DMS 273 (cell line): ENCODE measurements around the gene AURKAIP1.
"Not testable (repeated sequence)": the region's sequence is repeated elsewhere in the genome, so short reads cannot be mapped to it uniquely, and the experiment has no call there.

Experiments used
- DNase-seq: peaks from one replicate; lab custom pipeline; 2025; ENCODE audit not compliant: unreplicated experiment; lab: John Stamatoyannopoulos, UW

AURKAIP1 gene

DNA sequence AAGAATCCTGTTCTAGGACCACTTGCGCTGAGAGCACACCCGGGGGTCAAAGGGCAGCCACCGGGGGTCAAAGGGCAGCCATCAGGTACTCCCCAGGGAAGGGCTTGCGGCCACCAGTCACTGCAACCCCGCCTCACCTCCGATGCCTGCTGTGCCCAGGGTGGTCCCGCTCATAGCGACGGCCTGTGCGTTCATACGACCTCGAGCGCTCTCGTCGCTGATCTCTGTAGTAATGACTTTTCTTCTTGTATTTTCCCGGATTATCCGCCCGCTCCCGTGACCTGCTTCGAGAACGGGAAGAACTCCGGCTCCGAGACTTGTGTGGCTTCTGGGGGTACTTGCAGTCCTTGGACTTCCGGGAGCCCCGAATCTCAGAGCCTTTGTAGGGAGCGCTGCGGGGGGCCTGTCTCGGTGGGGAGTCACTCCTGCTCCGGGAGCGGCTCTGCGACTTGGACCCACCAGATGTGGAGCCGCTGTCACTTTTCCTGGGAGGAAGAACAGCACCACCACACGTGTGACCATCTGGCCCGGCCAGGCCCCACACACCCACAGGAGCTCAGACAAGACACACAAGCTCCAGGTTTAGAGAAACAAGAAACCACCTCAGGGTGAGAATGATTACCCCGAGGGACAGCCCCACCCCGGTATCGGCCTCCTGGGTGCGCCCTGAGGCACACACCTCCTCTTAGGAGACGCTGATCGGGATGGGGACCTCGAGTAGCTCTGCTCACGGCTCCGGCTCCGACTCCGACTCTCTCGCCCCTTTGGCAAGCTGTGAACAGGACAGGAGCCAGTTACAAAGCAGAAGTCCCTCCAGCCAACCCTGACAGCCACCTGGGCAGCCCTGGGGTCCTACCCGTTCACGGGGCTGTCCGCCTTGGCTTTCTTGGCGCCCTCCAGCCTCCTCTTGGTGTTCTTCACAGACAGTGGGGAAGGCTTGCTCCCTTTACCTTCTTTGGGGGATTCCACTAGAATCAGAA, 12.4 kb upstream of the AURKAIP1 start:
- DNase-seq, result no peak

DNA sequence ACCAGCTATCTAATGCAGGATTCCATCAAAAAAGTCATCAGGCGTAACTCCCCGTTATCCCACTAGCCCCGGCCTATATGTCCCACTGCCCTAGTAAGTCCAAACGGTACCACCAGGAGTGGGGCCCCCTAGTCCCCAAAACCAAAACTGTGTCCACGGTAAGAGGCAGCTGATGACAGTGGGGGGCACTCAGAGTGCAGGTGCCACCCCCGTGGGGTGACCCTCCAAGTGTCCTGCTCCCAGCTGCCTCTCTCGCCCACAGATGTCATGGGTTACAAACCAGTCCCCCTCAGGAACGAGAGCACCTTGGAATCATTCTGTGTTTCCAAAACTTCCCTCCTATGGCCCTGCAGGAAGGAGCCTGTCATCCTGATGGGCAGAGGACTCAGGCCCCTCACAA, 10.9 kb upstream of the AURKAIP1 start:
- no peak for DNase-seq

DNA sequence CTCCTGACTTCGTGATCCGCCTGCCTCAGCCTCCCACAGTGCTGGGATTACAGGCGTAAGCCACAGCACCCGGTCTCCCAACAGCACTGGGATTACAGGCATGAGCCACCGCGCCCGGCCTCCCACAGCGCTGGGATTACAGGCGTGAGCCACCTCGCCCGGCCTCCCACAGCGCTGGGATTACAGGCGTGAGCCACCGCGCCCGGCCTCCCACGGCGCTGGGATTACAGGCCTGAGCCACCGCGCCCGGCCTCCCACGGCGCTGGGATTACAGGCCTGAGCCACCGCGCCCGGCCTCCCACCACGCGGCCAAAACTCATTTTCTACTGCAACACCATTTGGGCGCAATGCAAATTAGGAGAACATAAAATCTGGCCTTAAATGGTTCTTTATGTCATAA, 10.3 kb upstream of the AURKAIP1 start:
- not testable (repeated sequence) for DNase-seq

DNA sequence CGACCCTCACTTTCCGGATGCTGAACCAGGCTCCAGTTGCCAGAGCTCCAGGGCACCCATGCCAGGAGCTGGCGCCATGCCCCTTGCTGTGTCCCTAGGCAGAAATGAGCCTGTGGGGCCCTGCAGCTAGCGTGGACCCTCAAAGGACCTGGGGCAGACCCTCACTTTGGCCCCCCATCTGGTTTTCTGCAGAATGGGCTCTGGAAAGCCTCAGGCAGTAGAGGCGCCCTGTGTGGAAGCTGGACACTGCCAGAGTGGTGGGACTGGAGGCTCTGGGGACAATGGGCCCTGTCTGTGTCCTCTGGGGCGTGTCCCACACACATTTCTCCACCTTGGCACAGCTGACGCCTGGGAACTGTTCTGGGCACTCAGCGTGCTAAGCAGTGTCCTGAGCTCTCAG, 6.3 kb upstream of the AURKAIP1 start:
- no peak for DNase-seq

DNA sequence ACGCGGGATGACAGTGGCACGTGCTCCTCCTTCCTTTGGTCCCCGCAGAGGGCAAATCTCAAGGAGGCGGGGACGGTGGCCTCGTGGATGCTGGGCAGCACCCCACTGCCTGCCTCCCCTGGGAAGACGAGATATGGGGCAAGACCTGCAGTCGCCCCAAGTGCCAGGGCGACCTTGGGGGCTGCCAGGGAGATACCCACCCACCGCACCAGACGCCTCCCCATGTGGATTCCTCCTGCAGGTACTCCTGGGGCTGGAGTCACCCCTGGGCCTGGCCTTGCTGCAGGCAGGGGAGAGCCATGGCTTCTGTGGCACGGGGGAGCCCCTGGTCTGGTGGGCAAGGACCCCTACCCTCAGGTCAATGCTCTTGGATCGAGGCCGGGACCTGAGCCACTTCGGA, 5.9 kb upstream of the AURKAIP1 start:
- DNase-seq, result no peak

DNA sequence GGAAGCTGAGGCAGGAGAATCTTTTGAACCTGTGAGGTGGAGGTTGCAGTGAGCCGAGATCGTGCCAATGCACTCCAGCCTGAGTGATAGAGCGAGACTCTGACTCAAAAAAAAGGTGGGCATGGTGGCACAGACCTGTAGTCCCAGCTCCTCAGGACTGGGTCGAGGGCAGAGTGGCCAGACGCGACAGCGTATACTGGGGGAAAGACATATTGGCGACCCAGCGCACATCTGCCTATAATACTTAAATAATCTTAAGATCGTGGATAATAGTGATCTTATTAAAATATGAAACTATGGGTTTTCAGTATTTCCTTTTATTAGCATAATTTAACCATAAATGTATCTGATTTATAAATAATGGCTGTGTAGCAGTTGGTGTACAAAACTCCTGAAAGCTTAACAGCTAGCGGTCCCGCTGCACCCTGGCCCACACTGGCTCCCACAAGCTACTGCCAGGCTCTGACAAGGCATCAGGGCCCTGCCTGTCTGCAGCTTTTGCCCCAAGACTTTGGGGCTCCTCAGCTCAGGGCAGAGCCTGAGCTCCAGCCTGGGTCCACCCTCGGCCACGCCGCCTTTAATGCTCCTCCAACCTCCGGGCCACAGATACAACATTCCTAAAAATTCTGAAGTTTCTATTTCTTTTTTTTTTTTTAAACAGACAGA, 2.7 kb upstream of the AURKAIP1 start:
- DNase-seq, result no peak

DNA sequence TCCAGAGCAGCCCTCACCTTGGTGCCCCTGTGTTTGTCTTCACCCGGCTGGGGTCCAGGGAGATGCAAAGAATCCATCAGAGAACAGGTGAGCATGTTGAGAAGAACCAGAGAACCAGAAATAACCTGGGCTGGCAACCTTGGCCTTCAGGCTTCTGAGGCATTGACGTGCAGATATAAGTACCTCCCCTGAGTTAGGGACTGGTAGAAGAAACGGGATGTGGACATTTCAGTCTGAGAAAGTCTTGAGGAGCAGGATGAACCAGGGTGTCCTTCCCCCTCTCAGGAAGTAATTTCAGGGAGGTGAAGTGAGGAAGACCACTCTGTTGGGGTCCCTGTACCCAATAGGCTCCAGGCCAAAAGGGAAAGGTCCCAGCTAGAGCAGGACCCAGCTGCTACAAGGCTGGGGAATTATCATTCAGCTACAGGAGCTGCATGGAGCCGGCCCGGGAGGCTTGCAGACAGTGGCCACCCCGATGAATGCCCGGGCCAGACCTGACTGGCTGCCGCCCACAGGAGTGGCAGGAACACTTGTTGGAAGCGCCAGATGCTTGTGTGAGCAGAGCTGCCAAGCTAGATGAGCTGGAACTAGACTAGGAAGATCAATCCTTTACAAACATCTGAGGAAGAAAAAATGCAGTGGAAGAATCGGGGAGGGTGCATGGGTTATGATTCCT, 1.7 kb upstream of the AURKAIP1 start:
- DNase-seq, result no peak

DNA sequence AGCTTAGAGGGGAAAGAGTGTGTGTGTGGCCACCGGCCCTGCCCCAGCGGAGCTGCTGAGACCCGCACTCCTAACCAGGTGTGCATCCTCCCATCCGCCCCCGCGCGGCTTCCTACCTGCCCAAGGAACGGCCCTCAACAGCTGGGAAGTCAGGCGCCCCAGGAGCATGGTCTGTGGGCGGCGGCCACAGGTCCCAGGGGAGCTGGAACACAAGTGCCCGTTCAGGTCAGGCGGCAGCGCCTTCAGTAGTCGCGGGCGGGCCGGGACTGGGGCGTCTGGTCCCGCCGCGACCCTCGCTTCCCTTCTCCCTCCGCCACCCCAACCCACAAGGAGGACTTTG, 448 bp downstream of the AURKAIP1 start:
- DNase-seq, result no peak

DNA sequence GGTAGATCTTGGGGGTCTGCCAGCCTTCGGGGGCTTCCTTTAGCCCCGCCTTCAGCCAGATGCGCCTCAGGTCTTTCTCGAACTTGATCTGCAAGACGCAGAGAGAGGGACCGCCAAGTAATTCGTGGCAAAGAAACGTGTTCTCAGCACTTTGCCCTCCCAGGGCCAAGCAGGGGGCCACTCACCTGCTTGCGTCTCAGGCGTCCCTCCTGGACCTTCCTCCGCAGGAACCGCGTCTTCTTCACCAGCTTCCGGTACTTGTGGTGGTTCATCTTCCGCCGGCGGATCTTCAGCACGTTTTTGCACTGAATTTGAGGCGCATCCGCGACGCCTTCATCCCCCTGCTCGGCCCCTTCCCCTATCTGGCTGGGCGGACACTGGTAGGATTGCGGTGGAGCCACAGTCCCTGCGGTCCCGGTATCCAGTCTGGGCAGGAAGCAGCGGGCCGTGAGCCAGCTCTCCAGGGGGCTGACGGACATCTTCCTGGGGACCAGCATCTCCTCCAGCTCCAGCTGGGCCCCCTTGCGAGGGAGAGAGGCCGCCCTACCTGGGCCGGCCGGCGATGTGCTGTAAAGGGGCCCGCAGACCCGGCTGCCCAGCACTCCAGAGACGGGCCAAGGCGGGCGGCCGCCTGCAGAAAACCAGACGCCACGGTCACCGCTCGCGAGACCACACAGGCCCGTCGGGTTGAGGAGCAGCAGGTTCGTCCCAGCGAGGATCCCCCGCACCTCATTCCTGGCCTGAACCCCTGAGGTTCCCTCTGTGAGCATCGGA, 1.0 kb downstream of the AURKAIP1 start:
- DNase-seq, result no peak

DNA sequence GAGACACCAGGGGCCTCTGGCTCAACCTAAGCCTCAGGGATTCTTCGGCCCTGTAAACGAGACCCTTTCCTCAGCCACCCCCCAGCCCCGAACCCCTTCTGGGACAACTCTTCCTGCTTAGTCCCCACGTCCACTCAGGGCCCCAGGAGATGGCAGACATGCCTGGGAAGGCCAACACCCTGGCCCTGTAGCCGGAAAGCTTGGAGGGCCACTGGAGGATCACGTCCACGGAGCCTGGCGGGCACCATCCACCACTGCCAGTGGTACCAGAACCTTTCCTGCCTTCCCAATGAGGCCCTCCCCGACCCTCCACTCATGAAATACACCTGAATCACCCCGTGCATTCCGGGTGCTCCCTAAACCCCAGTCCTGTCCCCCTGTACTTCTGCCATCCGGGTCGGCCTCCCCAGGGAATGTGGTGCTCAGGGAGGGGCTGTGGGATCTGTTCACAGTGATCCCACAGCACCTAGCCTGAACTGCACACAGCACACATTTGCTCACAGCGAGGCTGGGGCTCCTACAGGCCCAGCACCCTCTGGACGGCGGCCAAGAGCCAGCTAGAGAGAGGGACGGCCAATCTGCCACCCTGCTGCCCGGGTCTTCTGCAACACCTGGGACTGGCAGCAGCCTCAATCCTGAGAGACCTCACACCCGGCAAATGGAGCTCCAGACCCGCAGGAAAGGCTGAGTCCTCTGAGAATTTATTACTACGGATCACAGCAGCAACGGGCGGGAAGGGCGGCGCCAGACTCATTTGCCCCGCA, 1.8 kb downstream of the AURKAIP1 start:
- no peak for DNase-seq

DNA sequence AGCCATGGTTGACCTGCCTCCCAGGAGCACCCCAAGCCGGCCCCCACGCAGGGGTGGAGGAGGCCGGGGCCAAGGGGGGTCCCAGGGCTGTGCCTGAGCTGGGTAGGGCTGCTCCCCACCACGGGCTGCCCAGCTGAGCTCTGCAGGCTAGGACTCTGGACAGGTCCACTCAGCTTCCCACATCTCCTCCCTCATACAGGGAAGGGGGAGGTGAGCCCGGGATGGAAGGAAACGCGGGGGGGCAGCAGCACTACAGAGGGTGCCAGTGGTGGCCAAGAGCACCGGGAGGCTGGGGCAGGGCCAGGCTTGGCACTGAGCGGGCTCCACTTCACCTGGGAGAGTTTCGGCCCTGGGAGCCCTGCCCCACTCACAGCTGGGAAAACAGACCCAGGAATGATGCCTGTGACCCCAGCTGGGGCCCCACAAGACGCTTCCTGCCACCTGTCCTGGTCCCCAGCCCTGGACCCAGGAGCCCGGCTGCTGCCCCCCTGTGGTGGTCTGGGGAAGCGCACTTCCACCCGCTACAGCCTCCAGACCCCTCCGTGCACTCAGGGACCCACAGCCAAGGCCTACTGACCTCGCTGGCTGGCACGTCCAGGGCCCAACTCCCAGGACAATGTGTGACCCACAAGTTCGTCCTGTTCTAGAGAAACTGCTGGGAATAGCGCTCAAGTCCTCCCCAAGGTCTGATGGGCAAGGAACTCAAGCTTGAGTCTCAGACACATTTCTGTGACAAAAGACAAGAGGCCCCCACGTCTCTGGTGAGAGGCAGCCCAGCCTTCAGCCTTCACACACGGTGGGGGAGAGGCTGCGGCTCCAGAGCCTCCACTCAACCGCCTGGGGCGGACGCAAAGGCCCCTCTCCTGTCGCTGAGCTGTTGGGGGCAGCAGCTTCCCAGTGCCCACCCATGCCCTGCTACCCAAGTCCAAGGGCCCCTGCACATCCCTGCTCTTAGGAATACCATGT, 3.0 kb downstream of the AURKAIP1 start:
- DNase-seq, result peak; percentile 79

DNA sequence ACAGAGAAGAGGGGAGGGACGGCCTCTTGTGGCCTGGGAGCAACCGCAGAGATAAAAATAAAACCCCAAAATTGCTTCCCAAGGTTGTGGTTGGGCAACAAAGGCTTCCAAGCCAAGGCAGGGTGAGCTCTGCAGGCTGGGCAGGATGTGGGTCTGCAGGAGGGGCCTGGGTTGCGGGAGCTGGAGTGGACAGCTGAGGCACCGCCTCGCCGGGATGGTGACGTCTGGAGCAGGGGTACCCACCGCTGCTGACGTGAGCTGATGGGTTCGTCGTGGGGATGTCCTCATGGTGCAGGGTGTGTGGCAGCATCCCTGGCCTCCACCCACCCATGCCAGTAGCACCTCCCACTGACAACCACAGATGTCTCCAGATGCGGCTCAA, 3.7 kb downstream of the AURKAIP1 start:
- DNase-seq, result no peak

DNA sequence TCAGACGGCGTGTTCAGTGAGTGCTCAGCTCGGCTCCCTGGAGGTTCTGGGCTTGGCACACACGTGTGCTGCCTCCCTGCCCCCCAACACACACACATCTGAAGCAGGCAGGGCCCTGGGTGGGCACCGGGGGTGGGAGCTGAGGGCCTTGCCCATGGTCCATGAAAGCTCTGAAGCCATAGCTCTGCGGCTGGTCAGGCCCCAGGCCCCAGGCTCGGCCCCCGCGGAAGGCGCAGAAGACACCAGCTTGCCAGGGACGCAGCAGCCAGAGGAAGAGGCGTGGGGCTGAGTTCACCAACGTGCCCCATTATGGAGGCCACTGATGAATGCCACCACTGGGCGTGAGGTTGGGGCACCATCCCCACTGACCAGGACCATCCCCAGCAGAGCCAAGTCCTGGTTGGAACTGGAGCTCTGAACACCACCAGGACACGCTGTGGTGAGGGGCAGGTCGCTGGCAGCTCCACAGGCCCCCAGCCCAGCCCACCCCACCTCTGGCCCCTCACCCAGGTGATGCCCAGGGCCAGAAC, 4.2 kb downstream of the AURKAIP1 start:
- DNase-seq, result no peak

DNA sequence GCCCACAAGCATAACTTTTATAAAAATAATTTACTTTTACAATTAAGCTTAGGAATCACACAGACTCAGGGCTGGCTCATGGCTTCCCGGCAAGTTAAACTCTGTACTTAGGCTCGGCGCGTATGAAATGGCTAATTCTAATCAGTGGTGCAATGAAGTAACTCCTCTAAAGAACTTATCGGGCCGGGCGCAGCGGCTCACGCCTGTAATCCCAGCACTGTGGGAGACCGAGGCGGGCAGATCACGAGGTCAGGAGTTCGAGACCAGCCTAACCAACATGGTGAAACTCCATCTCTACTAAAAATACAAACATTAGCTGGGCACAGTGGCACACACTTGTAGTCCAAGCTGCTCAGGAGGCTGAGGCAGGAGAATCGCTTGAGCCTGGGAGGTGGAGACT, 4.9 kb downstream of the AURKAIP1 start:
- not testable (repeated sequence) for DNase-seq

DNA sequence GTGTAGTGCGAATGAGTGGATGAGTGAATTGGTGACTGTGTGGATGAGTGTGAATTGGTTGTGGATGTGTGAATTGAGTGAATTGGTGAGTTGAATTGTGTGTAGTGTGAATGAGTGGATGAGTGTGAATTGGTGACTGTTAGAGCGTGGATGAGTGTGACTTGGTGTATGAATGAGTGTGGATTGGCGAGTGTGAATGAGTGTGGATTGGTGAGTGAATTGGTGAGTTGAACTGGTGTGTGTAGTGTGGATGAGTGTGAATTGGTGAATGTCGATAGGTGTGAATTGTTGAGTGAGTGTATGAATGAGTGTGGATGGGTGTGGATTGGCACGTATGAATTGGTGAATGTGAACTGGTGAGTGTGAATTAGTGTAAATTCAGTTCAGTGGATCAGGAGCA, 7.7 kb downstream of the AURKAIP1 start:
- no peak for DNase-seq

DNA sequence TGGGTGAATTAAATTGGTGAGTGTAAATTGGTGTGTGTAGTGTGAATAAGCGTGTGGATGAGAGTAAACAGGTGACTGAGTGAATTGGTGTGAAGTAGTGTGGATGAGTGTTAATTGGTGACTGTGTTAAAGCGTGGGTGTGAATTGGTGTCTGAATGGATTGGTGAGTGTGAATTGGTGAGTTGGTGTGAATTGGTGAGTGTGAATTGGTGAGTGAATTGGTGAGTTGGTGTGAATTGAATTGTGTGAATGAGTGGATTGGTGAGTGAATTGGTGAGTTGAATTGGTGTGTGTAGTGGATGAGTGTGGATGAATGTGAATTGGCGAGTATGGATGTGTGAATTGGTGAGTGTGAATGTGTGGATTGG, 8.3 kb downstream of the AURKAIP1 start:
- no peak for DNase-seq

DNA sequence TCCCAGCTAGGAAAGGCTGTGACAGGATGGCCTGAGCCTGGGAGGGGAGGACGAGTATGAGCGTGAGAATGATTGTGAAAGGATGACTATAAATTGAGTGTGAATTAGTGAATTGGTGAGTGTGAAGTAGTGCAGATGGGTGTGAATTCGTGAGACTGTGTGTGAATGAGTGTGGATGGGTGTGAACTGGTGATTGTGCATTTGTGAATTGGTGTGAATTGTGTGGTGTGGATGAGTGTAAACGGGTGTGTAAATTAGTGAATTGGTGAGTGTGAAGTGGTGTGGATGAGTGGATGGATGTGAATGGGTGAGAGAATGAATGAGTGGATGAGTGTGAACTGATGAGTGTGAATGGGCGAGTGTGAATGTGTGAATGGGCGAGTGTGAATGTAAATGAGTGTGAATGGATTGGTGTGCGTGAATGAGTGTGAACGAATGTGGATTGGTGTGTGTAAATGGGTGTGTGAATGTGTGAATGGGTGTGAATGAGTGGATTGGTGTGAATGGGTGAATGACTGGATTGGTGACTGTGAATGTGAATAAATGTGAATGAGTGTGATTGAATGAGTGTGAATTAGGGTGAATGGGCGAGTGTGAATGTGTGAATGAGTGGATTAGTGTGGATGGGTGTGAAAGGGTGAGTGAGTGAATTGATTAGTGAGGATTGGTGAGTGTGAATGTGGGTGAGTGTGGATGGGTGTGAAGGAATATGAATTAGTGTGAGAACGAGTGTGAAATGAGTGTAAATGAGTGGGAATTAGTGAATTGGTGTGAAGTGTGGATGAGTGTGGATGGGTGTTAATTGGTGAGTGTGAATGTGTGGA, 8.9 kb downstream of the AURKAIP1 start:
- DNase-seq, result no peak

DNA sequence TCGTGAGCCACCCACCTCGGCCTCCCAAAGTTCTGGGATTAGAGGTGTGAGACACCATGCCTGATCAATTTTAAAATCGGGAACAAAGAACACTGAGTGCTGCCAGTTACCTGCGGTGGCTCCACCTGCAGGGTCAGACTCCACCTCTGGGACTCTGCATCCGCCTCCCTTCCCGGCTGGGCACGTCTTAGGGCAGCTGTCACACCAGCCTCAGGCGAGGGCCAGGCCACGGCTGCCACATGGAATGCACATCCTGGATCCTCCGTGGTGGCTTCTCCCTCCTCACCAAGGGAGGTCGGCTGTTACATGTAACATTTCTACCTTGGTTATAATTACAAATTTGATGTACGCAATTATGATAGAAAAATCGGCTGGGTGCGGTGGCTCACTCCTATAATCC, 10.7 kb downstream of the AURKAIP1 start:
- DNase-seq, result no peak
